Suprapubic skin (tissue), 3 donors: ENCODE data around the gene TUBB2A.

Source experiments
- CTCF ChIP-seq, 2 donors: fragments of 200-600 bp in 1 of 2; fragments of 450-650 bp in 1 of 2; sonication (generic) in 1 of 2; IDR thresholded peaks; one replicate each; pipeline ENCODE4 v1.5.1; 2016 to 2019; ENCODE audit warnings: antibody characterized with exemption in 2 of 2, mild to moderate bottlenecking in 1 of 2, moderate library complexity in 1 of 2
- EP300 ChIP-seq: sonication (generic); formaldehyde crosslinking; IDR thresholded peaks from one replicate; pipeline ENCODE4 v1.6.1; 2017; ENCODE audit warnings: antibody characterized with exemption

- TF ChIP-seq CTCF (IDR thresholded peaks at IDR 0.05) (no peak), EP300 (no peak)
Measured at GRCh38 chr6:3175715-3176402, 18.5 kb upstream of the TUBB2A start.
